Esophagus squamous epithelium (tissue), 5 donors: ENCODE results near the gene CPLX1. TPM values are rescaled to one million over a fixed set of nuclear protein-coding genes. Genes with fewer than 3 reads are reported as not detected.

Source experiments
- DNase-seq: peaks from one replicate; lab custom pipeline; 2025; lab: John Stamatoyannopoulos, UW
- H3K27ac ChIP-seq, 4 donors: fragments of 200-600 bp; sonication (generic); one replicate each; pipeline ENCODE4 v1.5.1; 2016 to 2019; ENCODE audit warnings: mild to moderate bottlenecking in 1 of 4
- H3K27me3 ChIP-seq, 4 donors: fragments of 200-600 bp; sonication (generic); 1 replicate in 3 of 4; 2 replicates in 1 of 4; pipeline versions ENCODE4 v1.5.1 to v1.6.0; 2017 to 2021; ENCODE audit warnings: antibody characterized with exemption in 1 of 4
- H3K36me3 ChIP-seq, 3 donors: fragments of 200-600 bp; sonication (generic); one replicate each; pipeline ENCODE4 v1.5.1; 2016 to 2019
- H3K4me1 ChIP-seq, 3 donors: fragments of 200-600 bp; sonication (generic); one replicate each; pipeline ENCODE4 v1.5.1; 2017 to 2019
- H3K4me3 ChIP-seq, 4 donors: fragments of 200-600 bp; sonication (generic); 1 replicate in 3 of 4; 2 replicates in 1 of 4; pipeline ENCODE4 v1.5.1; 2016 to 2019; ENCODE audit warnings: mild to moderate bottlenecking in 2 of 4, moderate library complexity in 1 of 4
- H3K9me3 ChIP-seq, 3 donors: fragments of 200-600 bp; sonication (generic); one replicate each; pipeline ENCODE4 v1.5.1; 2016 to 2019
- CTCF ChIP-seq, 6 experiments: fragments of 450-650 bp in 4 of 6; fragments of 200-600 bp in 2 of 6; sonication (generic) in 2 of 6; IDR thresholded peaks; one replicate each; pipeline ENCODE4 v1.5.1; 2016 to 2019; ENCODE audit warnings: antibody characterized with exemption in 6 of 6, mild to moderate bottlenecking in 4 of 6, moderate library complexity in 4 of 6
- POLR2A ChIP-seq, 4 donors: fragments of 450-650 bp; IDR thresholded peaks; one replicate each; pipeline ENCODE4 v1.6.1; 2017; ENCODE audit warnings: antibody characterized with exemption in 4 of 4, mild to moderate bottlenecking in 4 of 4, moderate library complexity in 3 of 4
- WGBS, 2 donors: methylation state at CpG; one replicate each; pipeline ENCODE4 v1.1.5; 2018; 5-methylcytosine and 5-hydroxymethylcytosine counted together
- intact Hi-C: fragments of 100-400 bp; cut with DNase I; formaldehyde crosslinking; loops from one replicate; pipeline ENCODE4 v1.15.0; 2022
- total RNA-seq, 4 donors: library from RNA; depleted of rRNA; stranded (reverse); fragments of >200 nt; gene quantifications; one replicate each; pipeline ENCODE4 v1.1.0, GENCODE V29; 2016
- donor health status: DM: yes; HTN: yes; CAD: no.

Gene CPLX1
- total RNA-seq, 4 donors from 2014 or later: 0.44 to 0.57 TPM; not detected in 2

GRCh38 chr4:867526-868250 lies 41.8 kb upstream of the CPLX1 start:
- H3K9me3 ChIP-seq: no peaks in the 10 kb centered on the region
- DNase-seq: no peak
- no peak for TF ChIP-seq CTCF (IDR thresholded peaks at IDR 0.05)
- TF ChIP-seq POLR2A (IDR thresholded peaks at IDR 0.05): no peak
- intact Hi-C loops: no loop called here
- no peak overlapping the region for H3K4me3 ChIP-seq
- peaks cover 42 to 99% (median 56%) of the 10 kb centered on the region in 3 donors for H3K36me3 ChIP-seq
- WGBS, 2 donors: 100% methylated on average over 1 to 5 of the region's 26 CpGs
- H3K4me1 ChIP-seq: peaks cover 0 to 5% (median 0%) of the 10 kb centered on the region in 3 donors
- no peaks in the 10 kb centered on the region for H3K27me3 ChIP-seq
- H3K27ac ChIP-seq: no peak overlapping the region

- no peaks in the 10 kb centered on the region for H3K27me3 ChIP-seq
- WGBS, 2 donors: 63 to 75% methylated on average over 4 to 7 of the region's 28 CpGs
- no peak overlapping the region for H3K4me3 ChIP-seq
- no peak for TF ChIP-seq POLR2A (IDR thresholded peaks at IDR 0.05)
- TF ChIP-seq CTCF (IDR thresholded peaks at IDR 0.05): no peak
- DNase-seq: no peak
- intact Hi-C loops: no loop called here
- H3K27ac ChIP-seq: no peak overlapping the region
- peaks cover 35 to 99% (median 53%) of the 10 kb centered on the region in 3 donors for H3K36me3 ChIP-seq
- H3K4me1 ChIP-seq: peaks cover 0 to 5% (median 0%) of the 10 kb centered on the region in 3 donors
- no peaks in the 10 kb centered on the region for H3K9me3 ChIP-seq
These were observed 40.9 kb upstream of the CPLX1 start for GRCh38 chr4:866761-867390.

- H3K36me3 ChIP-seq: peaks cover 33 to 99% (median 50%) of the 10 kb centered on the region in 3 donors
- DNase-seq: no peak
- peaks cover 0 to 5% (median 0%) of the 10 kb centered on the region in 3 donors for H3K4me1 ChIP-seq
- H3K27me3 ChIP-seq: no peaks in the 10 kb centered on the region
- H3K4me3 ChIP-seq: no peak overlapping the region
- intact Hi-C loops: no loop called here
- H3K9me3 ChIP-seq: no peaks in the 10 kb centered on the region
- no peak for TF ChIP-seq POLR2A (IDR thresholded peaks at IDR 0.05)
- no peak for TF ChIP-seq CTCF (IDR thresholded peaks at IDR 0.05)
- WGBS, 2 donors: 90 to 92% methylated on average over 12 to 15 of the region's 24 CpGs
- H3K27ac ChIP-seq: no peak overlapping the region
These were observed 40.3 kb upstream of the CPLX1 start for GRCh38 chr4:866068-866760.

GRCh38 chr4:865572-865971 lies 39.6 kb upstream of the CPLX1 start:
- no peak for TF ChIP-seq CTCF (IDR thresholded peaks at IDR 0.05)
- Histone ChIP-seq H3K27ac (no peak overlapping the region), H3K27me3 (no peaks in the 10 kb centered on the region), H3K9me3 (no peaks in the 10 kb centered on the region), H3K4me1 (peaks cover 0 to 5% (median 0%) of the 10 kb centered on the region in 3 donors), H3K4me3 (no peak overlapping the region), H3K36me3 (peaks cover 38 to 99% (median 49%) of the 10 kb centered on the region in 3 donors)
- intact Hi-C loops: no loop called here
- 92 to 98% methylated on average over 6 to 11 of the region's 18 CpGs for WGBS, 2 donors
- DNase-seq: no peak

GRCh38 chr4:865121-865465 lies 39.2 kb upstream of the CPLX1 start:
- Histone ChIP-seq H3K4me3 (no peak overlapping the region), H3K4me1 (peaks cover 0 to 5% (median 0%) of the 10 kb centered on the region in 3 donors), H3K27ac (no peak overlapping the region), H3K27me3 (no peaks in the 10 kb centered on the region), H3K9me3 (no peaks in the 10 kb centered on the region), H3K36me3 (peaks cover 36 to 99% (median 48%) of the 10 kb centered on the region in 3 donors)
- TF ChIP-seq POLR2A (IDR thresholded peaks at IDR 0.05) (no peak), CTCF (IDR thresholded peaks at IDR 0.05) (no peak)
- DNase-seq: no peak
- intact Hi-C loops: no loop called here
- WGBS, 2 donors: 93 to 96% methylated on average over 5 to 6 of the region's 11 CpGs
